Measurements from ENCODE around the gene GPX8.

GRCh38 chr5:55134053-55134722 is 25.8 kb upstream of the GPX8 start:
- no peak for TF ChIP-seq POLR2A (IDR thresholded peaks at IDR 0.05; ENCODE audit: low read depth, low read length)
- TF ChIP-seq POLR2AphosphoS5 (IDR thresholded peaks at IDR 0.05; ENCODE audit: low read depth, low read length), result no peak
